ACC112 (cell line): ENCODE data around the gene PPDPF.

ENCODE experiments used
- H2AFZ ChIP-seq: fragments of 200-600 bp; sonication (generic); one replicate; pipeline ENCODE4 v1.6.0; 2017; ENCODE audit warnings: antibody characterized with exemption, low read length; ENCODE audit not compliant: unreplicated experiment
- H3K27ac ChIP-seq: fragments of 200-600 bp; sonication (generic); 2 replicates; pipeline ENCODE4 v1.5.1; 2014; ENCODE audit warnings: low read depth, mild to moderate bottlenecking, antibody characterized with exemption, low read length, moderate library complexity
- H3K27me3 ChIP-seq: fragments of 200-600 bp; sonication (generic); 2 replicates; pipeline ENCODE4 v1.6.1; 2014; ENCODE audit warnings: mild to moderate bottlenecking, antibody characterized with exemption, low read length, moderate library complexity, mixed read lengths; ENCODE audit not compliant: insufficient read depth
- H3K36me3 ChIP-seq: fragments of 200-600 bp; sonication (generic); 2 replicates; pipeline ENCODE4 v1.6.1; 2016; ENCODE audit warnings: mild to moderate bottlenecking, antibody characterized with exemption, low read length, moderate library complexity, mixed read lengths; ENCODE audit not compliant: insufficient read depth
- H3K4me1 ChIP-seq: fragments of 200-600 bp; sonication (generic); one replicate; pipeline ENCODE4 v1.6.1; 2016; ENCODE audit warnings: low read length, mixed read lengths; ENCODE audit not compliant: insufficient read depth, unreplicated experiment, control insufficient read depth
- H3K4me3 ChIP-seq: fragments of 200-600 bp; sonication (generic); 2 replicates; pipeline ENCODE4 v1.5.1; 2014; ENCODE audit warnings: mild to moderate bottlenecking, low read depth, low read length
- H3K79me2 ChIP-seq: fragments of 200-600 bp; sonication (generic); one replicate; pipeline ENCODE4 v1.6.0; 2016; ENCODE audit warnings: low read length; ENCODE audit not compliant: control insufficient read depth, unreplicated experiment, insufficient read depth

PPDPF gene

DNA sequence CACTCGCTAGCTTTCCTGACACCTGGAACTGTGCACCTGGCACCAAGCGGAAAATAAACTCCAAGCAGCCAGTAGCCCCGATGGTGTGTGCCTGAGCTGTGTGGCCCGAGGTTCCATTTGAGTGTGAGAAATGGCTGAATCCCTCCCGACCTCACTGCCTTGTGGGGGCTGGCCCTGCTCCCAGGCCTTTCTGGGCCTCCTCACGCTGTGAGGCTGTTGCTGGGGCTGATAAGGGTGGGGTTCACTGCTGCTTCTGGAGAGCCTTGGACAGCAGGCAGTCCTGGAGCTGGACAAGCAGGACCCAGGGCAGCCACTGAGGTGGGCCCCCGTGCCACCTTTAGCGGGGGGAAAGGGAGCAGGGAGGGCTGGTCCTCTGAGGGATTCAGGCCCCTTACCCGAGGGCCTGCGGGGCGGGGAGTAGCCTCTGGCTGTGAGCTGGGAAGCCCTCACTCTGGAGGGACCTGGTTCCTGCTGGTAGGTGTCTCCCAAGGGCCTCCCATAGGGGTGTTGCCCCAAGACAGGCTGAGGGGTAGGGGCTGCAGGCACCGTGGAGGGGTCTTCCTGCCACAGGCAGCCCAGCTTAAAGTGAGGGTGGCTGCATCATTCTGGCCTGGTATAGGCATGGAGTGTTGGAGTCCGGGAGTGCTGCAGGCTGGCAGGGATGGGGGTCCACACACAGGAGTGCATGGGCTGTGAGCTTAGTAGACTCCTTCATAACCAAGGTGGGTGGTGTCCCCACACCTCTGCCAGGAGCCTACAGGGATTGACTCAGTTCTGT, 1.7 kb downstream of the PPDPF start:
- Histone ChIP-seq H3K79me2 (peaks cover 17% of the 10 kb centered on the region), H2AFZ (no peak overlapping the region), H3K36me3 (peaks cover 19% of the 10 kb centered on the region), H3K4me3 (peak overlapping the region; percentile 98), H3K27me3 (no peaks in the 10 kb centered on the region), H3K27ac (no peak overlapping the region), H3K4me1 (peaks cover 4% of the 10 kb centered on the region)

DNA sequence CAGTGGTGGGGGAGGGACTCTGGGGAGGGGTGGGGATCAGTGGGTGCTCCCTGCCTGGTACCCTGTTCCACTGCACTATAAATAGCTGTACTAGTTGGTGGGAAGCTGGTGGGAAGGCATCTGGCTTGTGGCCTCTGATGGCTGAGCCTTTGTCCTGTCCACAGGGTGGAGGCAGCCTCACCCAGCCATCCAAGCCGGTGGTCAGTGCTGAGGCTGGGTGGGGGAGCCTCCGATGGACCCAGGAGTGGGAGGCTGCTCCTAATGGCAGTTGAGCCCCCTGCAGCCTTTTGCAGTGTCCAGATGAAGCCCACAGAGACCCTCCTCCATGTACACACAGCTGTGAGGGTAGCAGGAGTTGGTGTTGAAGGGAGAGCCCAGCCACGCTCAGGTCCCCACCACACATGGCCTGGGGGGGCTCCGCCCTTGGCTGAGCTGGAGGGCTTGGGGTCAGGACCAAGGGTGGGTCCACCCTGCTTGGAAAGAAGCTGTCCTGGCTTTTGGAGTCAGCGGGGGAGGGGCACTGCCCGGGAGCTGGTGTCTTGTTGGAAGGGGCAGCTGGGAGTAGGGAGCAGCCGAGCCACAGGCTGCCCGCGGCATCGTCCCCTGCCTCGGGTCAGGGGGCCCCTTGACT, 2.5 kb downstream of the PPDPF start:
- H3K4me3 ChIP-seq: no peak overlapping the region; the same call in 1 of the 2 replicates
- no peak overlapping the region for H2AFZ ChIP-seq
- H3K27ac ChIP-seq: no peak overlapping the region
- H3K27me3 ChIP-seq: no peaks in the 10 kb centered on the region
- peaks cover 17% of the 10 kb centered on the region for H3K79me2 ChIP-seq
- H3K4me1 ChIP-seq: peaks cover 4% of the 10 kb centered on the region
- peaks cover 19% of the 10 kb centered on the region for H3K36me3 ChIP-seq

- no peak overlapping the region for H3K27ac ChIP-seq
- H2AFZ ChIP-seq: no peak overlapping the region
- H3K4me1 ChIP-seq: peaks cover 4% of the 10 kb centered on the region
- peaks cover 19% of the 10 kb centered on the region for H3K36me3 ChIP-seq
- H3K27me3 ChIP-seq: no peaks in the 10 kb centered on the region
- peaks cover 17% of the 10 kb centered on the region for H3K79me2 ChIP-seq
- H3K4me3 ChIP-seq: no peak overlapping the region
Observed at GRCh38 chr20:63525185-63525584, 4.6 kb downstream of the PPDPF start.

- Histone ChIP-seq H3K79me2 (peaks cover 16% of the 10 kb centered on the region), H3K36me3 (peaks cover 19% of the 10 kb centered on the region), H3K27me3 (no peaks in the 10 kb centered on the region), H3K4me1 (peaks cover 4% of the 10 kb centered on the region), H3K4me3 (no peak overlapping the region), H2AFZ (no peak overlapping the region), H3K27ac (no peak overlapping the region)
Observed at GRCh38 chr20:63525971-63526370, 5.4 kb downstream of the PPDPF start.

DNA sequence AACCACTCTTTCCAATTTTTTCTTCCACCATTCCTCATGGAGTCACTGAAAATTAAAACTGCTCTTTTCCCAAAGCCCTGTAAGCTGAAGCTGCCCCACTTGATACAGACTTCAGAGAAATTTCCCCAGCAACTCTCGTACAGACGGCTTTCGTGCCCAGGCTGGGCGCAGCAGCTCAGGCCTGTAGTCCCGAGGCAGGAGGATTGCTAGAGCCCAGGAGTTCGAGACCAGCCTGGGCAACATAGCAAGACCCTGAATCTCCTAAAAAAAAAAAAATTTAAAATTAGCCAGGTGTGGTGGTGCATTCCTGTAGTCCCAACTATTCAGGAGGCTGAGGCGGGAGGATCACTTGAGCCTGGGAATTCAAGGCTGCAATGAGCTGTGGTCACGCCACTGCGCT, 6.6 kb downstream of the PPDPF start:
- peaks cover 16% of the 10 kb centered on the region for H3K36me3 ChIP-seq
- no peak overlapping the region for H3K4me3 ChIP-seq
- H2AFZ ChIP-seq: no peak overlapping the region
- peaks cover 5% of the 10 kb centered on the region for H3K79me2 ChIP-seq
- H3K27me3 ChIP-seq: no peaks in the 10 kb centered on the region
- H3K4me1 ChIP-seq: peaks cover under 1% of the 10 kb centered on the region
- no peak overlapping the region for H3K27ac ChIP-seq

- H3K79me2 ChIP-seq: no peaks in the 10 kb centered on the region
- no peak overlapping the region for H2AFZ ChIP-seq
- H3K4me3 ChIP-seq: no peak overlapping the region
- H3K27me3 ChIP-seq: no peaks in the 10 kb centered on the region
- H3K36me3 ChIP-seq: no peaks in the 10 kb centered on the region
- no peaks in the 10 kb centered on the region for H3K4me1 ChIP-seq
- no peak overlapping the region for H3K27ac ChIP-seq
Observed at GRCh38 chr20:63529180-63529860, 8.8 kb downstream of the PPDPF start.

DNA sequence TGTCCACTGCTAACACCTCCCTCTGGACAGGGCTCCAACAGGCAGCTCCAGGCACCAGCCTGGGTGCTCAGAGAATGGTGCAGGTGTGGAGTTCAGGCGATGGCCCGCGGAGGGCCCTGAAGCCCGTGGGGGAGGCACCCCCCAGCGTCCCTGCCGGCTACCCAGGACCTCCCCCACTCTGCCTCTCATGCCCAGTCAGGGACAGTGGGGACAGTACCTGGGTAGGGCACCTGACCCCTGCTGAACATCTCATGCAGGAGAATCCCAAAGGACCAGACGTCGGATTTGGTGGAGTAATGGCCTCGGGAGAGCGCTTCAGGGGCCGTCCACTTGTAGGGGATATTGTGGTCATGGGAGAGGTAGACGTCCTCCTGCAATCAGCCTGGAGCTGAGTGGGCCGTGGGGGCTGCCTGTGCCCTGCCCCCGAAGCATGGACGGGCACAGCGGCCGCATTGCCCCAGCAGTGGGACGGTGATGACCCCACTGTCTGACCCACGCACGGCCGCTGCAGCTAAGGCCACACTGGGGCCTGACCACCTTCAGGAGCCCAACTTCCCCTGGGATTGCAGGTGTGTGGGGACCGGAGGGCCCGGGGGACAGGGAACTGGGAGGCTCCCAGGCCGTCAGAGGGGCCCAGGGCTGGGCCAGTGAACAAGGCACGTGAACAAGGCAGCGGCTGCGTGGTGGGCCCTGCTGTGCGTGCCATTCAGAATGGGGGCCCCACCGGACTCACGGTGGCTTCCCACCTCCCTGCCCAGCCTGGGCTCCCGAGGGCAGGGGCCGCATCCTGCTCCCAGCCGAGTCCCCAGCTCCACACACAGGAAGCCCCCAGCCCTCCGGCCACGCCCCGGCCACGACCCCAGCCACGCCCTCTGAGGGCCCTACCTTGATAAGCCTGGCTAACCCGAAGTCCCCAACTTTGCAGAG, 9.6 kb downstream of the PPDPF start:
- no peaks in the 10 kb centered on the region; the same call in 1 of the 2 replicates for H3K27me3 ChIP-seq
- H3K4me1 ChIP-seq: no peaks in the 10 kb centered on the region
- H3K36me3 ChIP-seq: no peaks in the 10 kb centered on the region
- no peak overlapping the region for H3K4me3 ChIP-seq
- H3K79me2 ChIP-seq: no peaks in the 10 kb centered on the region
- H3K27ac ChIP-seq: no peak overlapping the region
- no peak overlapping the region for H2AFZ ChIP-seq

DNA sequence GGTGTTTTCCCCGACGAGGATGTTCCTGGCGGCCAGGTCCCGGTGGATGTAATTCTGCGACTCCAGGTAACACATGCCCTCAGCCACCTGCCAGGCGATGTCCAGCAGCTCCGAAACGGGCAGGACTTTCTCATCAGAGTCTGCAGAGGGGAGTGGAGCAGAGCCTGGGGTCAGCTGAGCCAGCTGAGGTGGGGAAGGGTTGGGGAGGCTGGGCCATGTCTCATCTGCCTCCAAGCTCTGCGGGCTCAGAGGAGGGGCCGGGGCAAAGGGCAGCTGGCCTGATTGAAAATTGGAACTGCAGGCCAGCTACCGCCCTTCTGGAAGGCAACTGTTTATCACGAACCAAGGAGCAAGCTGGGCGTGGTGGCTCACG, 10.2 kb downstream of the PPDPF start:
- Histone ChIP-seq H2AFZ (no peak overlapping the region), H3K4me1 (no peaks in the 10 kb centered on the region), H3K27ac (no peak overlapping the region), H3K79me2 (no peaks in the 10 kb centered on the region), H3K27me3 (no peaks in the 10 kb centered on the region; the same call in 1 of the 2 replicates), H3K36me3 (no peaks in the 10 kb centered on the region), H3K4me3 (no peak overlapping the region)

GRCh38 chr20:63531686-63532448, 11.3 kb downstream of the PPDPF start:
- peaks cover 8% of the 10 kb centered on the region for H3K4me1 ChIP-seq
- no peaks in the 10 kb centered on the region; the same call in 1 of the 2 replicates for H3K27me3 ChIP-seq
- H3K27ac ChIP-seq: no peak overlapping the region

More at GRCh38 chr20:63531686-63532448, 11.3 kb downstream of the PPDPF start:
- Histone ChIP-seq H3K79me2 (no peaks in the 10 kb centered on the region), H3K4me3 (no peak overlapping the region), H3K36me3 (no peaks in the 10 kb centered on the region), H2AFZ (no peak overlapping the region)
